HG03066 (cell line): ENCODE data around the gene ALDH4A1.

Experiments used
- ATAC-seq: cut with Tn5 transposase; IDR thresholded peaks from one replicate; pipeline ENCODE4 v1.9.1; 2021; ENCODE audit warnings: low read depth; ENCODE audit not compliant: unreplicated experiment

The ALDH4A1 gene

GRCh38 chr1:18922848-18923755, 20.7 kb upstream of the ALDH4A1 start:
- ATAC-seq = no peak

- ATAC-seq = no peak
Measured at GRCh38 chr1:18922319-18922726, 20.0 kb upstream of the ALDH4A1 start.

GRCh38 chr1:18921516-18922251, 19.3 kb upstream of the ALDH4A1 start:
- ATAC-seq = no peak

- ATAC-seq = no peak
Measured at GRCh38 chr1:18920931-18921330, 18.6 kb upstream of the ALDH4A1 start.

- ATAC-seq = no peak
Measured at GRCh38 chr1:18919956-18920355, 17.6 kb upstream of the ALDH4A1 start.

- ATAC-seq = no peak
Measured at GRCh38 chr1:18919197-18919905, 17.0 kb upstream of the ALDH4A1 start.

- ATAC-seq = no peak
Measured at GRCh38 chr1:18918417-18918816, 16.1 kb upstream of the ALDH4A1 start.

- no peak for ATAC-seq
Measured at GRCh38 chr1:18917071-18917799, 14.9 kb upstream of the ALDH4A1 start.

- no peak for ATAC-seq
Measured at GRCh38 chr1:18915341-18915740, 13.0 kb upstream of the ALDH4A1 start.

- no peak for ATAC-seq
Measured at GRCh38 chr1:18913065-18913835, 10.9 kb upstream of the ALDH4A1 start.

- no peak for ATAC-seq
Measured at GRCh38 chr1:18912550-18912949, 10.2 kb upstream of the ALDH4A1 start.

- ATAC-seq = no peak
Measured at GRCh38 chr1:18908911-18909771, 6.8 kb upstream of the ALDH4A1 start.

GRCh38 chr1:18907917-18908845, 5.8 kb upstream of the ALDH4A1 start:
- no peak for ATAC-seq

- no peak for ATAC-seq
Measured at GRCh38 chr1:18907021-18907916, 4.9 kb upstream of the ALDH4A1 start.

- ATAC-seq = no peak
Measured at GRCh38 chr1:18903291-18903756, 969 bp upstream of the ALDH4A1 start.

GRCh38 chr1:18901952-18902522, 318 bp downstream of the ALDH4A1 start:
- no peak for ATAC-seq
